ENCODE measurements around the gene CTAG2.

Gene CTAG2

GRCh38 chrX:154655786-154656185 lies 2.4 kb upstream of the CTAG2 start:
- Mint-ChIP-seq H3K27me3 (ENCODE audit: low read depth, poor library complexity) (no peaks in the 10 kb centered on the region), H3K4me1 (no peaks in the 10 kb centered on the region), H3K4me3 (no peak overlapping the region), H3K27ac (no peak overlapping the region), H3K9me3 (peaks cover 67% of the 10 kb centered on the region), H3K36me3 (ENCODE audit: low read depth) (no peaks in the 10 kb centered on the region)
- DNase-seq = no peak
- TF ChIP-seq CTCF (IDR thresholded peaks at IDR 0.05) = no peak

- Mint-ChIP-seq H3K27ac (no peak overlapping the region), H3K36me3 (ENCODE audit: low read depth) (no peaks in the 10 kb centered on the region), H3K4me1 (no peaks in the 10 kb centered on the region), H3K27me3 (ENCODE audit: low read depth, poor library complexity) (no peaks in the 10 kb centered on the region), H3K4me3 (no peak overlapping the region), H3K9me3 (peaks cover 66% of the 10 kb centered on the region)
- no peak for TF ChIP-seq CTCF (IDR thresholded peaks at IDR 0.05)
- no peak for DNase-seq
These were observed 2.0 kb upstream of the CTAG2 start for GRCh38 chrX:154655346-154655745.

DNA sequence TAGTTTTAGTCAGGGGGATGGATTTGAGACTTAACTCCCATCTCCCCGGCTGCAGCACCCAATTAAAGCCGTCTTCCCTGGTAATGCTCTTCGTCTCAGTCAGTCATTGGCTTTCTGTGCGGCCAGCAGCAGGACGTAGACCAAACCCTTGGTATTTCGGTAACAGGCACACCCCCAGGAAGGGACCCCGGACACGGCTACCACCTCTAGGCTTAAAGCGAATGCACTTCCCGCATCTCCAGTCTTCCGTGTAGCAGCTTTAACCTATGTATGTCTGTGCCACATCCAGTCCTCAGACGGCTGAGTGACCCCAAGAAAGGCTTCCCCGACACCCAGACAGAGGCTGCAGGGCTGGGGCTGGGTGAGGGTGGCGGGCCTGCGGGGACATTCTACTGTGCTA lies 1.5 kb upstream of the CTAG2 start:
- peaks cover 64% of the 10 kb centered on the region for H3K9me3 Mint-ChIP-seq
- no peak for DNase-seq
- no peaks in the 10 kb centered on the region for H3K27me3 Mint-ChIP-seq (ENCODE audit: low read depth, poor library complexity)
- H3K4me3 Mint-ChIP-seq = no peak overlapping the region
- H3K36me3 Mint-ChIP-seq (ENCODE audit: low read depth) = no peaks in the 10 kb centered on the region
- no peak for TF ChIP-seq CTCF (IDR thresholded peaks at IDR 0.05)
- H3K27ac Mint-ChIP-seq = no peak overlapping the region
- H3K4me1 Mint-ChIP-seq = peaks cover 2% of the 10 kb centered on the region

DNA sequence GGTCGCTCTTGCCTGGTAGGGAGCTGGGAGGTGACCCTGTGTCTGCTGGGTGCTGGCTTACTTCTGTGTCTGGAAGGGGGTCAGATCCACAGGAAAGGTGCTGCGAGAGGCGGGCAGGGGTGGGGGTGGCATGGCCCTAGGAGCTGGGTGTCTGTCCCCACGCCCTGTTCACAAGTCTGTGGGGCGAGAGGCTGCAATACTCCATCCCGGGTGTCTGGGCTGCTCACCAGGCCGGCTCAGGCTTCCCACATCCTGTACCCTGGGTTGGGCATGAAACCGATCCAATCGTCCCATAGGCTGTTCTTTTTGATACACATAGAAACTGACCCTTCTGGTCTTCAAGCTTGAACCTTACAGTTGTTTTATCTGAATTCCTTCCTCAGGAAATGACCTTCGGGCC lies 993 bp upstream of the CTAG2 start:
- Mint-ChIP-seq H3K27me3 (ENCODE audit: low read depth, poor library complexity) (no peaks in the 10 kb centered on the region), H3K27ac (no peak overlapping the region), H3K9me3 (peaks cover 63% of the 10 kb centered on the region), H3K36me3 (ENCODE audit: low read depth) (no peaks in the 10 kb centered on the region), H3K4me1 (peaks cover 7% of the 10 kb centered on the region), H3K4me3 (no peak overlapping the region)
- DNase-seq = no peak
- no peak for TF ChIP-seq CTCF (IDR thresholded peaks at IDR 0.05)

GRCh38 chrX:154653048-154653401 lies 354 bp downstream of the CTAG2 start:
- no peak overlapping the region for H3K4me3 Mint-ChIP-seq
- H3K27me3 Mint-ChIP-seq (ENCODE audit: low read depth, poor library complexity) = no peaks in the 10 kb centered on the region
- no peak for TF ChIP-seq CTCF (IDR thresholded peaks at IDR 0.05)

DNA sequence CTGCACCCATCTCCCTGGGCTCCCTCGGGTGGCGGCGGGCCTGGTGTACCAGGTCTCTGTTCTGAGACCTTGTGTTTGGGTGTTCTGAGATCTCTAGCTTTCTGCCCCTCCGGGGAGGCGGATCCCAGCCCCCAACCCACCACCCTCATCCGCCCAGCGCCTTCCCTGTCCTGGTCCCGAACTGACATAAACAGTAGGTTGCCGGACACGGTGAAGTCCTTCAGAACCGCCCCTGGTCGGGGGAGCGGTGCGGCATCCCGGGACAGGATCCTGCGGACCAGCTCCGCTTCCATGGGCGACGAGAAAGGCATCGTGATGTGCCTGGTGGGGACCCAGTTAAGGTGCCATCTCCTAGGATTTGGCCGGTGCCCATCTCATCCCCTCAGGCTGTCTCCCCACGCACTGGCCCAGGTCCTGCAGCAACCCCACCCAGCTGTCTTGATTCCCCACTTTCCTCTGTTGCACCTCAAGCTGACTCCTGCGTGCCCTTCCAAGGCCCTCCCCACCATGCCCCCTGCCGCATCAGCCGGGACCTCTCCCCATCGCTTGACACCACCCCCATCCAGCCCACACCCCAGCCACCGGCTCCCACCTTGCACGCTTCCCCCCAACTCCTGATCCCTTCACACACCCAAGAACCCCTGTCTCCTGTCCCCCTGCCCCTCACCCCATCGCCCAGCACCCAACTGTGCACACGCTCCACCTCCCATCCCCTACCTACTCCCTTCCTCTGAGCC lies 900 bp downstream of the CTAG2 start:
- H3K27ac Mint-ChIP-seq = no peak overlapping the region
- no peak for TF ChIP-seq CTCF (IDR thresholded peaks at IDR 0.05)
- H3K36me3 Mint-ChIP-seq (ENCODE audit: low read depth) = no peaks in the 10 kb centered on the region
- DNase-seq = no peak
- H3K9me3 Mint-ChIP-seq = peaks cover 51% of the 10 kb centered on the region
- H3K4me3 Mint-ChIP-seq = no peak overlapping the region
- no peaks in the 10 kb centered on the region for H3K27me3 Mint-ChIP-seq (ENCODE audit: low read depth, poor library complexity)
- H3K4me1 Mint-ChIP-seq = peaks cover 12% of the 10 kb centered on the region

More at GRCh38 chrX:154653048-154653401, 354 bp downstream of the CTAG2 start:
- H3K36me3 Mint-ChIP-seq (ENCODE audit: low read depth) = no peaks in the 10 kb centered on the region
- H3K9me3 Mint-ChIP-seq = peaks cover 56% of the 10 kb centered on the region
- peaks cover 12% of the 10 kb centered on the region for H3K4me1 Mint-ChIP-seq
- no peak for DNase-seq
- H3K27ac Mint-ChIP-seq = no peak overlapping the region
